ENCODE data around the gene ZNF609.

DNA sequence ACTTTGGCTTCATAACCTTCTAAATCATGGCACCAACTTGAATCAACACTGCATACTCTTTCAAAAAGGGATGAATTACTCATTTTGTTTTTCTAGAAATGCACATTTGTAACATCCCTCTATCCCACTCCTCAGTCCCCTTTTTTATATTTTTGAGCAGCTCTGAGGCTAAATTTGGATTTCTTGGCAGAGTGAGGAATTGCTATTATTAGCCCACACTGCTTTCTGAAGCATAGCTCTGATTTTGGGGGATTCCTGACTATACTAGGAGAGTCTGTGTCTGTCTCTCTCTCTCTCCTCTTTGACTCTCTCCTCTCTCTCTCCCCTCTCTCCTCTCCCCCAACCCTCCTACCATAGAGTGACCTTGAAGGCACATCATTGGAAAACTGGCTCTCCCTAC lies 238.4 kb downstream of the ZNF609 start:
- TF ChIP-seq, protein P1, sequence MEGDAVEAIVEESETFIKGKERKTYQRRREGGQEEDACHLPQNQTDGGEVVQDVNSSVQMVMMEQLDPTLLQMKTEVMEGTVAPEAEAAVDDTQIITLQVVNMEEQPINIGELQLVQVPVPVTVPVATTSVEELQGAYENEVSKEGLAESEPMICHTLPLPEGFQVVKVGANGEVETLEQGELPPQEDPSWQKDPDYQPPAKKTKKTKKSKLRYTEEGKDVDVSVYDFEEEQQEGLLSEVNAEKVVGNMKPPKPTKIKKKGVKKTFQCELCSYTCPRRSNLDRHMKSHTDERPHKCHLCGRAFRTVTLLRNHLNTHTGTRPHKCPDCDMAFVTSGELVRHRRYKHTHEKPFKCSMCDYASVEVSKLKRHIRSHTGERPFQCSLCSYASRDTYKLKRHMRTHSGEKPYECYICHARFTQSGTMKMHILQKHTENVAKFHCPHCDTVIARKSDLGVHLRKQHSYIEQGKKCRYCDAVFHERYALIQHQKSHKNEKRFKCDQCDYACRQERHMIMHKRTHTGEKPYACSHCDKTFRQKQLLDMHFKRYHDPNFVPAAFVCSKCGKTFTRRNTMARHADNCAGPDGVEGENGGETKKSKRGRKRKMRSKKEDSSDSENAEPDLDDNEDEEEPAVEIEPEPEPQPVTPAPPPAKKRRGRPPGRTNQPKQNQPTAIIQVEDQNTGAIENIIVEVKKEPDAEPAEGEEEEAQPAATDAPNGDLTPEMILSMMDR (IDR thresholded peaks at IDR 0.05), result no peak
- no peak for TF ChIP-seq POLR2AphosphoS5 (IDR thresholded peaks at IDR 0.05)

Data from gastroesophageal sphincter (tissue), 3 donors.